Stomach (tissue), 4 donors: ENCODE measurements around the gene RERG.

ENCODE experiments used
- CTCF ChIP-seq, 7 experiments: fragments of 450-650 bp in 4 of 7; fragments of 200-600 bp in 3 of 7; sonication (generic) in 3 of 7; IDR thresholded peaks; one replicate each; pipeline ENCODE4 v1.5.1; 2016 to 2019; ENCODE audit warnings: antibody characterized with exemption in 7 of 7, control low read depth in 2 of 7, mild to moderate bottlenecking in 1 of 7
- EP300 ChIP-seq: sonication (generic); formaldehyde crosslinking; IDR thresholded peaks from one replicate; pipeline ENCODE4 v1.6.1; 2017; ENCODE audit warnings: antibody characterized with exemption
- POLR2A ChIP-seq, 4 donors: fragments of 450-650 bp; IDR thresholded peaks; one replicate each; pipeline ENCODE4 v1.6.1; 2016; ENCODE audit warnings: antibody characterized with exemption in 4 of 4, control low read depth in 2 of 4, mild to moderate bottlenecking in 1 of 4, moderate library complexity in 1 of 4
- POLR2AphosphoS5 ChIP-seq, 3 donors: sonication (generic); formaldehyde crosslinking; IDR thresholded peaks; one replicate each; pipeline ENCODE4 v1.6.1; 2016; ENCODE audit warnings: antibody characterized with exemption in 3 of 3

GRCh38 chr12:15265875-15266274 is 44.7 kb upstream of the RERG start:
- TF ChIP-seq CTCF (IDR thresholded peaks at IDR 0.05) (no peak), POLR2A (IDR thresholded peaks at IDR 0.05) (no peak), POLR2AphosphoS5 (IDR thresholded peaks at IDR 0.05) (no peak), EP300 (no peak)
